NCI-H128 (cell line): ENCODE data around the gene MAPKBP1.
"Not testable (repeated sequence)": the region's sequence is repeated elsewhere in the genome, so short reads cannot be mapped to it uniquely, and the experiment has no call there.

ENCODE experiments used
- DNase-seq: peaks from one replicate; lab custom pipeline; 2025; ENCODE audit not compliant: unreplicated experiment; lab: John Stamatoyannopoulos, UW

Gene MAPKBP1

DNA sequence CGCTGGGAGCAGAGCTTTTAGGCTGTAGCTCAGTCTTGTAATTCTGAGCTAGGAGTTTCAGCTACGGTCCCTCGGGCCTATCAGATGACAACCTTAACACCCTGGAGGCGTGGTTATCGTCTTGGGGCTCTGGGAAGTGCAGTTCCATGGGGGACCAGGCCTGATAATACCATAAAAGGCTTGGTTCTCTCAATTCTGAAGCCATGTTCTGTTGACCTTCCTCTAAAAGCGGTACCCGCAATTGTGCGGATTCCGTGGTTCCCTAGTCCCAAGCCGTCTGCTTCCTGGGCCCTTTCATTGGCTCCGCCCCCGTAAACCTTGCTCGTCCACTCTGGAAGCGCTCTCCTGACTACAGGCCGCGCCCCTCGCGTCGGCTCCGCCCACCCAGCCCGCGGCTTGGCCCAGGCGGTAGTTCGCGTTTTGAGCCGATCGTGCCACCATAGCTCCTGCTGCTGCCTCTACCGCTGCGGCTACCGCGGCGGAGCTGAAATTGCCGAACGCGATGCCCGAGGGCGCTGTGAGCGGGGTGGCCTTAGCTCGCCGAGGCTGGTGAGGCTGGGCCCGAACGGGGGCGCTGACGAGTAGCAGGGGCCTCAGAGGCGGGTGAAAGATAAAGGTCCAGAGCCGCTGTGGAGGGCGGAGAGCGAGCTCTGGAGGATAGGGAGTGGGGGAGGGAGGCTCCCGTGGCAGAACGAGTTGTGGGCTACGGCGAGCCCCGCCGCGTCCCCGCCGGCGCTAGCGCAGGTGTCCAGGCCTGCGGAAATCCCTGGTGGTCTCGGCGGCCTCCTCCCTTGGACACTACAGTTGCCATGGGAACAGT lies at the start of gene MAPKBP1:
TSS of gene MAPKBP1 (plus strand) at position 423 of the 820 bp plus-strand sequence. CDS start 792 bp downstream, outside the sequence.
- DNase-seq, result peak; percentile 91

GRCh38 chr15:41727143-41727542 lies 47.1 kb upstream of the MAPKBP1 start:
- no peak for DNase-seq

GRCh38 chr15:41728061-41728460 lies 46.2 kb upstream of the MAPKBP1 start:
- not testable (repeated sequence) for DNase-seq

- DNase-seq, result no peak
Observed at GRCh38 chr15:41730543-41730942, 43.7 kb upstream of the MAPKBP1 start.

- DNase-seq, result no peak
Observed at GRCh38 chr15:41732483-41732882, 41.8 kb upstream of the MAPKBP1 start.

DNA sequence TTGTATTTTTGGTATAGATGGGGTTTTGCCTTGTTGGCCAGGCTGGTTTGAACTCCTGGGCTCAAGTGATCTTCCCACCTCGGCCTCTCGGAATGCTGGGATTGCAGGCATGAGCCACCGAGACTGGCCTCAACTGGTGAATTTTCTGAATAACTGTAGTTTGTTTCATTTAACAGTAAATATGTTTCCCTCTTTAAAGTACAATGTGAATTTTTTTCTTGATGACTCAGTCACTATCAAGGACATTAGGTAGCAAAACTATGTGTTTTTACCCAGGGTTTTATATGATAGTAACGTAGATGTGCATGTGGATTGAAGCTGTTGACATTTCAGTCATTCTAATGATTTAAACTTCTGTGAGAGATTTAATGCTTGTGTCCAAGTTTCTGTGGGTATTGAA lies 40.2 kb upstream of the MAPKBP1 start:
- DNase-seq, result no peak

GRCh38 chr15:41735046-41735445 lies 39.2 kb upstream of the MAPKBP1 start:
- DNase-seq, result no peak

GRCh38 chr15:41735492-41735891 lies 38.8 kb upstream of the MAPKBP1 start:
- DNase-seq, result not testable (repeated sequence)

GRCh38 chr15:41746802-41747201 lies 27.5 kb upstream of the MAPKBP1 start:
- no peak for DNase-seq

- no peak for DNase-seq
Observed at GRCh38 chr15:41756198-41756597, 18.1 kb upstream of the MAPKBP1 start.

GRCh38 chr15:41772720-41773331 lies 1.5 kb upstream of the MAPKBP1 start:
- peak; percentile 12 for DNase-seq

GRCh38 chr15:41773332-41773728 lies 954 bp upstream of the MAPKBP1 start:
- no peak for DNase-seq

GRCh38 chr15:41773729-41774061 lies 589 bp upstream of the MAPKBP1 start:
- DNase-seq, result no peak

DNA sequence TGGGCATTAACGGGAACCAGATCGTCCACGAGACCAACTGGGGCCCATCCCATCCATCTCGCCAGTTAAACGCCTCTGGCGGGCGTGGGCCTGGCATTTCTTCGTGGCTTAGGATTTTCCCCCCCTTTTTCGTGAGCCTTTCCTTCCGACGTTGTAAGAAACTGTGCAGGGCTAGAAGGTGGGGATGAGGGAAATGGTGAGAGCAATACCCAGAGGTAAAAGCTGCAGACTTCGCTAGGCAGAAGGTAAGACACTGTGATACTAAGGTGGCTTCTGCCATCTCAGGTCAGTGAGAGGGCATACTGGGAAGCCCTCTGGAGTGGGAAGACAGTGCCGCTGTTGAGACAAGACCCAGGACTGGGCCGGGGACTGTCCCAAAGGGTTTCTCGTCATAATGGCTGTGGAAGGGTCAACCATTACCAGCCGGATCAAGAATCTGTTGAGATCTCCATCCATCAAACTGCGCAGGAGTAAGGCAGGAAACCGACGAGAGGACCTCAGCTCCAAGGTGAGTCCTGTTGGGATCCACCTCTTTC lies 666 bp downstream of the MAPKBP1 start:
- no peak for DNase-seq

- no peak for DNase-seq
Observed at GRCh38 chr15:41775651-41776050, 1.4 kb downstream of the MAPKBP1 start.

DNA sequence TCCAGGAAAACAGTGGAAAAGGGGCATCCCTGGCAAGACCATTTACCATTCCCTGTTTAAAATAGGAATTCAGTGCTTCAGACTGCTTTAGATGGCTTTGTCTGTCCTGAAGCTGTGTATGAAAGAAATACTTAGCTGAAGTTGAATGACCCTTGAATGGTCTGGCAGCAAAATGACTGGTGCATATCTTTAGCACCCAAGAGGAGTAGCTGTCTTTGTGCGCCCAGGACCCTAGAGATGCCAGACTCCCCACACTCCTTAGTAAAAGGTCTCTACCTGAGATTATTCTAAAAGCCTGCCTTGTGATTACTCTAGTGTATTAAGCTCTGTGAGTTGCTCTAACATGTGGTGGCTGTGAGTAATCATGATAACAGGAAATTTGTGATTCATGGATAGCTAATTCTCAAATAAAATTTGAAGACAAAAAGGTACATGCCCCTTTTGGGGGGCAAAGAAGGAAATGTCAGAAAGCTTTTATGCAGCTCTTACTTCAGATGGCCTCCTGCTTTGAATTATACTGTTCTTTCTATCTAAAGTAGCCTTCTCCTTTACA lies 3.2 kb downstream of the MAPKBP1 start:
- no peak for DNase-seq

DNA sequence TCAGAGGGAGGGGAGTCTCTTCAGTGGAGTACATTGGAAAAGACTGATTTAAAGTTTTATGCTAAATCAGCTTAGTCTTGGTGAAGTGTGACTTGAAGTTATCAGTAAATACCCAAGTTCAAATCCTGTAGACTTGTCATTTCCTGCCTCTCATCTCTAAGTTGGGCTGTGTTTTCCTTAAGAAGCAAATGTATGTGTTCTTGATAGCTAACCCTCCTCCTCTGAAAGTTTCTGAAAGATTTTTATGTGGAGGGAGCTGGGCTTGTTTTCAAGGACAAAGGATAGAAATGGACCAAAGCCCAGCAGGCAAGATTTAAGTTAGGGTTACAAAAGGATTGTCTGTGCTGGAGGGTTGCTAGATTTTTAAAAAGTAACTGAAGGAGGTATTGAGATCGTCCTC lies 4.2 kb downstream of the MAPKBP1 start:
- DNase-seq, result no peak

GRCh38 chr15:41779662-41780157 lies 5.4 kb downstream of the MAPKBP1 start:
- no peak for DNase-seq

DNA sequence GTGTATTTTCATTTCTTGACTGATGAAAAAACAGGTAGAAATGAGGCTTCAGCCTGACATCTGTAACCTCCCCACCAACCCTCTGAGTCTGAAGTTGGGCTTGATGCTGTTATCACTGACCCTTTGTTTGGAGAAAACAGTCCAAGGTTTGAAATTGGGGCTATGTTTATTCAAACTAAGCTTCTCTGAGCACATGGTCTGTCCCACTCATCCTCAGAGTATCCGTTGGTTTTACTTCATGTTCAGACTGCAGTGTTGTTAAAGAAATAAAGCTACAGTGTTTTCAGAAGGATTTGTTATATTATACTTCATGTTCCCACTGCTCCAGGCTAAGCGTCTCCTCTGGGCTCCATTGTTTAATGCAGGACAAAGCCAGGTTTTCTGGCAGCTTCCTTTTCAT lies 6.0 kb downstream of the MAPKBP1 start:
- no peak for DNase-seq

- no peak for DNase-seq
Observed at GRCh38 chr15:41780727-41781126, 6.4 kb downstream of the MAPKBP1 start.

- DNase-seq, result no peak
Observed at GRCh38 chr15:41782371-41783282, 8.3 kb downstream of the MAPKBP1 start.
